GM10266 (cell line): ENCODE data around the gene CILP.

Experiments used
- DNase-seq: peaks from one replicate; pipeline ENCODE4 v3.0.0; 2012; ENCODE audit errors: extremely low spot score
- CTCF ChIP-seq: IDR thresholded peaks from 2 replicates; pipeline ENCODE4 v1.5.1; 2012; ENCODE audit warnings: mild to moderate bottlenecking, low read depth; ENCODE audit not compliant: control insufficient read depth, insufficient read depth; ENCODE audit errors: missing control alignments

CILP gene

GRCh38 chr15:65254758-65255157 lies 43.5 kb upstream of the CILP start:
- no peak for DNase-seq
- TF ChIP-seq CTCF, result no peak

- DNase-seq, result no peak
- no peak for TF ChIP-seq CTCF
These were observed 43.1 kb upstream of the CILP start for GRCh38 chr15:65254356-65254755.

- DNase-seq, result peak; percentile 75
- TF ChIP-seq CTCF, result no peak
These were observed 38.4 kb upstream of the CILP start for GRCh38 chr15:65249641-65250040.

- DNase-seq, result no peak
- no peak for TF ChIP-seq CTCF
These were observed 37.4 kb upstream of the CILP start for GRCh38 chr15:65248511-65249255.

- no peak for TF ChIP-seq CTCF
- DNase-seq, result no peak
These were observed 35.7 kb upstream of the CILP start for GRCh38 chr15:65246939-65247338.

GRCh38 chr15:65246026-65246714 lies 34.9 kb upstream of the CILP start:
- TF ChIP-seq CTCF, result no peak
- no peak for DNase-seq
